ENCODE results near the gene HOXB8. TPM values are rescaled to one million over a fixed set of nuclear protein-coding genes. Genes with fewer than 3 reads are reported as not detected.

HOXB8 gene
- total RNA-seq, 4 donors from 2014 or later: 0.27 to 3.9 TPM; not detected in 2

DNA sequence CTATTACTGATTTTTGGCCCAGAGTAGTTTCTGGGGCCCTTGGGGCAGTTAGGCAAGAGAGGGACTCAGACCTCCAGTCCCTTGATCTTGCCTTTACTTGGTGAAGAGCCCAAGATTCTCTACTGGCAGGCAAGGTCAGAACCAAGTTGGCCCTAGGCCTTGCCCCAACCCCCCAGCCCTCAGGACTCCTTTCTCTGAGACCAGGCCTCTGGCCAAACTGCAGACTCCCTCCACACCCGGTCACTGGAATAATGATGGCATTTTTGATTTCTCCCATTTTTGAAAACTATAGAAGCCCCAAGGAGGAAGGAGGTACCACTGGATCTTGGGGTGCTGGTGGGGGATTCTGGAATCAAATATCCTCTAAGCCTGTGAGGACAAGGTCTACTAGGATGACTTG is 29.1 kb upstream of the HOXB8 start:
- TF ChIP-seq, protein P1, sequence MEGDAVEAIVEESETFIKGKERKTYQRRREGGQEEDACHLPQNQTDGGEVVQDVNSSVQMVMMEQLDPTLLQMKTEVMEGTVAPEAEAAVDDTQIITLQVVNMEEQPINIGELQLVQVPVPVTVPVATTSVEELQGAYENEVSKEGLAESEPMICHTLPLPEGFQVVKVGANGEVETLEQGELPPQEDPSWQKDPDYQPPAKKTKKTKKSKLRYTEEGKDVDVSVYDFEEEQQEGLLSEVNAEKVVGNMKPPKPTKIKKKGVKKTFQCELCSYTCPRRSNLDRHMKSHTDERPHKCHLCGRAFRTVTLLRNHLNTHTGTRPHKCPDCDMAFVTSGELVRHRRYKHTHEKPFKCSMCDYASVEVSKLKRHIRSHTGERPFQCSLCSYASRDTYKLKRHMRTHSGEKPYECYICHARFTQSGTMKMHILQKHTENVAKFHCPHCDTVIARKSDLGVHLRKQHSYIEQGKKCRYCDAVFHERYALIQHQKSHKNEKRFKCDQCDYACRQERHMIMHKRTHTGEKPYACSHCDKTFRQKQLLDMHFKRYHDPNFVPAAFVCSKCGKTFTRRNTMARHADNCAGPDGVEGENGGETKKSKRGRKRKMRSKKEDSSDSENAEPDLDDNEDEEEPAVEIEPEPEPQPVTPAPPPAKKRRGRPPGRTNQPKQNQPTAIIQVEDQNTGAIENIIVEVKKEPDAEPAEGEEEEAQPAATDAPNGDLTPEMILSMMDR (IDR thresholded peaks at IDR 0.05): no peak
- TF ChIP-seq EP300 (IDR thresholded peaks at IDR 0.05): no peak
- TF ChIP-seq POLR2A (IDR thresholded peaks at IDR 0.05): no peak
- TF ChIP-seq POLR2AphosphoS5 (IDR thresholded peaks at IDR 0.05): no peak

DNA sequence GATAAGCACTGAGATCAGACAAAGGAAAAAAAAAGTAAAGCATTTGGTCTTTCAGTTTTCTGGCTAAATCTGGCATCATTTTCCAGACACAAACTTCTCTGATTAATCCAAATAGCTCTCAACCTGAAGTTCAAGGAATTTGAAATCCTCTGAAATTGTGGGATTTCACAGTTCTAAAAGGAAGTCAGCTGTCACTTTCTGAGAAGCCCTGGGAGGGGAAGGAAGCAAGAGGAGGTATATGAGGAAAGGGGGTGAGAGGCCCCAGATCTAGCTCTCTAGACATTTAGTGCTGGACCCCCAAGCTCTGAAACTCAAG is 28.6 kb upstream of the HOXB8 start:
- no peak for ATAC-seq
- TF ChIP-seq EP300 (IDR thresholded peaks at IDR 0.05) (no peak), POLR2AphosphoS5 (IDR thresholded peaks at IDR 0.05) (no peak), POLR2A (IDR thresholded peaks at IDR 0.05) (no peak)
- TF ChIP-seq, protein P1 (IDR thresholded peaks at IDR 0.05): no peak
- Histone ChIP-seq H3K27ac (no peak overlapping the region), H3K36me3 (no peaks in the 10 kb centered on the region), H3K27me3 (peaks cover 100% of the 10 kb centered on the region), H3K9me3 (no peaks in the 10 kb centered on the region), H3K4me1 (peaks cover 0 to 30% (median 12%) of the 10 kb centered on the region in 3 donors), H3K4me3 (no peak overlapping the region)

More for the DNA sequence above, 29.1 kb upstream of the HOXB8 start:
- WGBS, 2 donors (ENCODE audit: low coverage in 1 of 2): 80% methylated on average over 1 of the region's 1 CpG; no CpG with 5 or more reads in 1 of the 2 donors
- Histone ChIP-seq H3K27ac (no peak overlapping the region), H3K36me3 (no peaks in the 10 kb centered on the region), H3K4me3 (no peak overlapping the region), H3K9me3 (no peaks in the 10 kb centered on the region), H3K27me3 (peaks cover 100% of the 10 kb centered on the region), H3K4me1 (peaks cover 0 to 30% (median 12%) of the 10 kb centered on the region in 3 donors)
- no peak for ATAC-seq

DNA sequence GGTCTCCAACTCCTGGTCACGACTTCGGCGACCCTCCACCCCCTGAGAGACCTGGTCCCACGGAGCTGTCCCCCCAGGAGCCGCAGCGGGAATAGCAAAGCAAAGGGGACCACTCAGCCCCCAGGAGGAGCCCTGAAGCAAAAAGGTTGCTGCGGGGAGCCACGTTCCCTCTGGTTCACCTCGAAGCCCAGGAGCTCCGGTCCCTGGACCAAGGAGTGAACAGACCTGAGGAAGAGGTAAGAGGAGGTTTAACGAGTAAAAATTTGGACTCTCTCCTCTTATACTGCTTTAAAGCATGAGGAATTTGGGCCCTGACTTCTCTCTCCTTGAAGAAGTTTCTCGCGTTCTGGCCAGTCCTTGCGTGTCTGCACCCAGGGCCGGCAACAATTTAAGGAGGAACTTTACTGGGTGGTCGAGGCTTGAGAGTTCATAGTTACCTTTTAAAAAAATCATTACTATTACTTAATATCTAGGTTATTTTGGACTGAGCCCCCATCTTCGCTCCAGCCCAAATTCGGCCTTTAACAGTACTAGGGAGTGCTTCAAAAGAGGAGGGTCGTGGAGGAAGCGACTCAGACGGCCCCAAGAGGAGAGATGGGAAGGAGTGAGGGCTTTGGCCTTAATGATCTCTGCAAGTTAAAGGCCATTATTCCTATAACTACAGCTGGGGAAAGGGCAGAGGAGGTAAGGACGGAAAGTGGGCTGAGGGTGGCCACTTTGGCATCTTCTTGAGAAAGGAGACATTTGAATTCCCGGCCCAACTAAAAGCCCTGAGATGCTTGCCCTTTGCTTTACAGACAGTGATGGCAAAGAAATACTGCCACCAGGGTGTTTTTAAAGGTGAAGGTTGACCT is 28.0 kb upstream of the HOXB8 start:
- H3K27me3 ChIP-seq: peaks cover 100% of the 10 kb centered on the region
- TF ChIP-seq EP300 (IDR thresholded peaks at IDR 0.05) (no peak), POLR2AphosphoS5 (IDR thresholded peaks at IDR 0.05) (no peak), POLR2A (IDR thresholded peaks at IDR 0.05) (no peak)
- TF ChIP-seq, protein P1 (IDR thresholded peaks at IDR 0.05): no peak
- no peaks in the 10 kb centered on the region for H3K9me3 ChIP-seq
- H3K27ac ChIP-seq: no peak overlapping the region
- peaks cover 0 to 30% (median 12%) of the 10 kb centered on the region in 3 donors for H3K4me1 ChIP-seq
- H3K4me3 ChIP-seq: no peak overlapping the region
- WGBS, 2 donors (ENCODE audit: low coverage in 1 of 2): 21 to 38% methylated on average over 8 to 15 of the region's 23 CpGs
- ATAC-seq: no peak
- H3K36me3 ChIP-seq: no peaks in the 10 kb centered on the region

DNA sequence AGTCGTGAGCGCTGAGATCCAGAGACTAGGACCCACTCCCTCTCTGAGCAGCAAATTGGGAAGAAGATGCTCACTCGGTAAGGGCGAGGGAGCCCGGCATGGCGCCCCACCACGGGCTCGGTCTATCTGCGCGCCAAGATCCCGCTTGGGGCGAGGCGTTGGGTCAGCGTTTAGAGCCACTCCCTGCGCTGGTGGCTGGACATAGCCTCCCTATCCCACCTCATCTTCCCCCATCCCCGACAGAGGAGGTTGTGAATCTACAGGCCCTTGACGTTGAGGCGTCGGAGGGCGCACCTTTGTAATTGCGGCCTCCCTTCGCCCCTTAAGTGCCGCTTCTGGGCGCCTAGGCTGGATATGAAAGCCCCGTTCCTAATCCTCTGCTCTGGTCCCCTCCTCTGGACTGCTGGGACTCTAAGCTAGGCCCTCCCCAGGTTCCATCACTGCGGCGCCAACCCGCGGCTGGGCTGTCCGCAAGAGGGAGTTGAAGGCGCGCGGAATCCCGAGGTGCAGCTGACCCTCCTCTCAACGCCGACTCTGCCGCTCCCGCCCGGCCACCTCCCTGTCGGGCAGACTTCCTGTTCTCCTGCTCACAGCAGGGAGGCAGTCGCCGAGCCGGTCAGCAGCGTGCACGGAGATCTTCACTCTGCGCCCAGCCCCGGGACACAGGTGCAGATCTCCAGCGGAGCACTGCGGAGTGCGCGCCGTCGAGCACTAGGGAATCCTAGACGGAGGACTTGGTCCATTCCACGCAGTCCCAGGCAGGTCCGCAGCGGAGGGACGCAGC is 27.2 kb upstream of the HOXB8 start:
- 21% methylated on average over 6 of the region's 58 CpGs; no CpG with 5 or more reads in 1 of the 2 donors for WGBS, 2 donors (ENCODE audit: low coverage in 1 of 2)
- ATAC-seq: no peak

More for the DNA sequence above, 27.2 kb upstream of the HOXB8 start:
- Histone ChIP-seq H3K27me3 (peaks cover 100% of the 10 kb centered on the region), H3K36me3 (no peaks in the 10 kb centered on the region), H3K4me3 (no peak overlapping the region), H3K4me1 (peaks cover 0 to 25% (median 7%) of the 10 kb centered on the region in 3 donors), H3K27ac (no peak overlapping the region), H3K9me3 (no peaks in the 10 kb centered on the region)
- TF ChIP-seq, protein P1 (IDR thresholded peaks at IDR 0.05): no peak
- TF ChIP-seq POLR2A (IDR thresholded peaks at IDR 0.05): no peak
- no peak for TF ChIP-seq EP300 (IDR thresholded peaks at IDR 0.05)
- TF ChIP-seq POLR2AphosphoS5 (IDR thresholded peaks at IDR 0.05): no peak
